Urothelium cell line (cell line): Measurements from ENCODE around the gene DHX57.
"Not testable (repeated sequence)": the region's sequence is repeated elsewhere in the genome, so short reads cannot be mapped to it uniquely, and the experiment has no call there.

Experiments used
- DNase-seq: peaks from one replicate; pipeline ENCODE4 v3.0.0; 2011; ENCODE audit warnings: low spot score, mixed read lengths
- FAIRE-seq: peaks from 2 replicates; lab custom pipeline; 2011; peaks lifted over from hg19 to GRCh38; lab: Jason Lieb, UNC

The DHX57 gene

GRCh38 chr2:38755891-38756290 lies 119.8 kb downstream of the DHX57 start:
- not testable (repeated sequence) for DNase-seq, FAIRE-seq

DNA sequence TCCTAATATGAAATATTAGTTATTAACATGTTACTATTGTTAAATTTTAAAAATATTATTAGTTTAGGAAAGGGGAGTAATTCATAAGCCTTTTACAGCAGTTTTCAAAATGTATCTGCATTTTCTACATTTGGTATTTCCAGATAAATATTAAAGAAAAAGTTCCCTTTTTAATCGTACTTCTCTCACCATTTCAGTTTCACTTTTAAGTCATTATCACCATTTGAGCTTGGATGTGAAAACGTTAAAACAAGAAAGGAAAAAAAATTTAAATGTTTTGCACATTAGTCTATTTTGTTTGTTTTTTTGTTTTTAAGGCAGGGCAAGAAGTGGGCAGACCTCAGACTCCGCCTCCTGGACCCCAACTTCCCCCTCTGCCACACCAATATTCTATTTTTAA lies 121.2 kb downstream of the DHX57 start:
- no peak for FAIRE-seq
- no peak for DNase-seq

DNA sequence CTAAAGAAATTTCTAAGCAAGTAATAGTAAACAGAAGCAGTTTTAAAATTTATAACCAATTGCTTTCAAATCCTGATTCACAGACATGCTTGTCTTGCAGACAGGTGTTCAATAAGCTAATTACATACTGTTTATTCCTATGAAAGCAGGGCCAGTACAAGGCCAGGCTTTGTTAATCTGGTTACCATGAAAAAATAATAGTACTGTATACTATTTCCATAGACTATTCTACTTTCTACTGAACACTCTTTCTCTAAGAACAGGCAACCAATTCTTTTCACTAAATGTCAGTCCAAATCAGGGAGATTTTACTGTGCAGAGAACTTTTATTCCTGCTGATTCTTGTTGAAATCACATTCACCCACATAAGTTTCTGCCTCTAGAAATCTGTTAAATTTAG lies 121.7 kb downstream of the DHX57 start:
- DNase-seq (no peak), FAIRE-seq (no peak)

GRCh38 chr2:38751596-38752410 lies 123.9 kb downstream of the DHX57 start:
- FAIRE-seq (no peak), DNase-seq (no peak)

GRCh38 chr2:38750891-38751595 lies 124.7 kb downstream of the DHX57 start, which contains the start of gene SRSF7:
TSS of gene SRSF7 (minus strand) at chr2:38751361. CDS start at chr2:38751256, 105 bp downstream.
- DNase-seq (peak; percentile 99), FAIRE-seq (peak; percentile 32)

DNA sequence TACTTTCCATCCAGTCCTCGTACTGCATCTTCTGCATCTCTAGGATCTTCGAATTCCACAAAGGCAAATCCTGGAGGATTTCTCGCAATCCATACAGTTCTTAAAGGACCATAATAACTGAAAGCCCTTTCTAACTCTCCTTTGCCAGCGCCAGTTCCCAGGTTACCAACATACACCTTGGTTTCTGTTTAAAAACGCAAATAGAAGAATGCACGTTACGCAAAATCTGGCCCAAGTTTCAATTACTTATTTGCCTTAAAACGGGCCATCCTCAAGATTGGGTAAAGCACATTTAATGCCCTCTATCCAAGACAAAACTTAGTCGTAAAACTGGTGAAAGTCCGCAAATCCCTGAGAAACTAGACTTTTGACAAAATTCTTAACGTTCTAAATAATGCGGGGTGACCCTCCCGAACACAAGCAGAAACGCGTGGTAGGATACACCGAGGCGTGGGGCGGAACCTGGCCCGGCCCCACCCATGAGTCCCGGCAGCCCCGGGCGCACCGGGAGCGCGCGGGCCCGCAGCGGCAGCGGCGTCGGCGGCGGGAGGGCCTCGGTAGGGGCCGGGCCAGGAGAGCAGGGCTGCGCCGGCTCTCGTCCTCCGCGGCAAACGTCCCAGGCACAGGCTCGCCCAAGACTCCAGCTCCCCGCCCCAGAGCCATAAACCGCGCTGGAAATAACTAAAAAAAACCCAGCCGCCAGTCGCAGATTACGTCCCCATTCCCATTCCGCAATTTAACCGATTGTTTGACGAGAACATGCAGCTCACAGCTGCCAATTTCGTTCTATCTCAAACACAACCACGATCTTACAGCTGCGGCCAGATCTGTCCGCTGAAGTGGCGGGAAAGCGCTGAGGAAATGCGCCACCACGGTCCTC lies 125.5 kb downstream of the DHX57 start:
- DNase-seq (peak; percentile 71), FAIRE-seq (no peak)

DNA sequence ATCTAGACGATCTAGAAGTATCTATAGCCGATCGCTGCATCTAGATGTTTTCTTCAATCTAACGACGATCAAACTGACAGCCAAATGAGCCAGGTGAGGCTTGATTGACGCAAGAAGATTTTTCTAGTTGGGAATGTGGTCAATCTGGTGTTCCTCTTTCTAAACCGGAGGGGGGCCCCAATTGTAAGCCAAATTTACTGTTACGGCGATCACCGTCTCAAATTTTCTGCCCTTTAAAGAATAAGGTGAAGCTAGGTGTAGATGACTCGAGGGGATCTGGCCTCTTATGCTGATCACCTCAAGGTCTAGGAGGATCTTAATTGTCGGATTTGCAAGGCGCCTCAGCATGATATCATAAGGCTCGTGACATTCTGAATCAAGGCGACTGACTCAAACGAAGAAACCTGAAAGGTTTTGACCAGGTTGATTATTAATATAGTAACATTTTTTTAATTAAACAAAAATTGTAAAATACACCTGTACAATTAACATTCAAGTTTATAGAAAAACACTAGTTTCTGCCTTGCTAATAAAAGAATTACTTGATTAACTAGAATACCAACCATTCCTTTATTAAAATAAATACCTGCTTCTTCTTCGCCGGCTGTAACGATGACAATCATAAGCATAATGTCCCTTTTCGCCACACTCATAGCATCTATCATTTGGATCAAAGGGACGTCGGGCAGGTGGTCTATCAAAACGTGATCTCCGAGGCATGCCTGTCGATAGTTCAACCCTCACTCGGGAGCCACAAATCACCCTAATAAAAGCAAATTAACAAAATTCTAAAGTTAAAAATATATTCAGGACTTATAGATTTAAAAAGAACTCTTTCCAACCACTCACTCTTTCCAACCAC lies 126.6 kb downstream of the DHX57 start:
- DNase-seq, result no peak
- no peak for FAIRE-seq

DNA sequence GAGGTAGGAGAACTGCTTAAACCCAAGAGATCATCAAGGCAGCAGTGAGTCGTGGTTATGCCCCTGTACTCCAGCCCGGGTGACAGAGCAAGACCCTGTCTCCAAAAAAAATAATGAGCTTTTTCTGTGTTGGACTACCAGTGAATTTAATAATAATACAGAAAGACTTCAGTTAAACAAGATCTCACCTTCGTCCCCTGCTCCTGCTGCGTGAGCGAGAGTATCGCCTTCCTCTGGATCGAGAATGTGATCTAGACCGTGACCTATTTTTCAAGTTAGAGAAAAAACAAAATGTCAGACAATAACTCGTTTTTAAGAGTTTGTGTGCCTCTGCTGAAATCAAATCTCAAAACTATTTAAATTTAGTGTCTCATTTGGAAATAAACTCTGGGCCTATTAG lies 127.3 kb downstream of the DHX57 start:
- FAIRE-seq (no peak), DNase-seq (no peak)

- DNase-seq, result no peak
- FAIRE-seq, result no peak
Measured at GRCh38 chr2:38747819-38748218, 127.9 kb downstream of the DHX57 start.
